ENCODE data around the gene PTPRN2.

PTPRN2 gene

DNA sequence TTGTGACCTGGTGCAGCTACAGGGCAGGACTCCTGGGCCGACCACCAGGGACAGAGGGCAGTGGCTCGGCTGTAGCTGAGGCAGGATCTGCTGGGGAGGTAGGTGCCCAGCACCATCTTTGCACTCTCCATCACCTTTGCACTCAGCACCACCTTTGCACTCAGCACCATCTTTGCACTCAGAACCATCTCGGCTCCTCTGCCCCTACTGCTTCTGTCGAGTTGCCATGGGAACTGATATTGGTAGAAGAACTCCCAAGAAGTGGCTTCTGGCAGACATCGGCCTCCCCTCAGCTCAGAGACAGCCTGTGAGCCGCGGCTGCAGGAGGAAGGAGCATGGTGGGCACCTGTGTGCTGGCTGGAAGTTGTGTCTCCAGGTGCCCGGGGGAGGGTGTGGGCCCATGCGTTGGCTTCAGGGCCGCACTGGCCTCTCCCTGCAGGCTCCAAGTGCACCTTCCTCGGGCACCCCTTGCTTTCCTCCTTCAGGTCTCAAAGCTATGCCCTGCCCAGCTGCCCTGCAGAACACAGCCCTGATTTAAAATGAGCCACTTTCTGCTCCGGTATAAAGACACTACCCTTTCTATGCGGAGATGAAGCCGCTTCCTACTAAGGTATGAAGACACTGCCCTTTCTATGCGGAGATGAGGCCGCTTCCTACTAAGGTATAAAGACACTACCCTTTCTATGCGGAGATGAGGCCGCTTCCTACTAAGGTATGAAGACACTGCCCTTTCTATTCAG lies 514.5 kb downstream of the PTPRN2 start:
- DNase-seq = no peak

DNA sequence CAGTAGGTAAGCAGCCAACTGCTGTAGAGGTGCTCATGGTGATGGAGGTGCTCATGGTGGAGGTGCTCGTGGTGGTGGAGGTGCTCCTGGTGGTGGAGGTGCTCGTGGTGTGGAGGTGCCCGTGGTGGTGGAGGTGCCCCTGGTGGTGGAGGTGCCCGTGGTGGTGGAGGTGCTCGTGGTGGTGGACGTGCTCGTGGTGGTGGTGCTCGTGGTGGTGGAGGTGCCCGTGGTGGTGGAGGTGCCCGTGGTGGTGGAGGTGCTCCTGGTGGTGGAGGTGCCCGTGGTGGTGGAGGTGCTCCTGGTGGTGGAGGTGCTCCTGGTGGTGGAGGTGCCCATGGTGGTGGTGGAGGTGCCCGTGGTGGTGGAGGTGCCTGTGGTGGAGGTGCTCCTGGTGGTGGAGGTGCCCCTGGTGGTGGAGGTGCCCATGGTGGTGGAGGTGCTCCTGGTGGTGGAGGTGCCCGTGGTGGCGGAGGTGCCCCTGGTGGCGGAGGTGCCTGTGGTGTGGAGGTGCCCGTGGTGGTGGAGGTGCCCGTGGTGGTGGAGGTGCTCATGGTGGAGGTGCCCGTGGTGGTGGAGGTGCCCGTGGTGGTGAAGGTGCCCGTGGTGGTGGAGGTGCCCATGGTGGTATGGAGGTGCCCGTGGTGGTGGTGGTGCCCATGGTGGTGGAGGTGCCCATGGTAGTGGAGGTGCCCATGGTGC lies 517.3 kb downstream of the PTPRN2 start:
- no peak for DNase-seq

- DNase-seq = no peak
These were observed 518.8 kb downstream of the PTPRN2 start for GRCh38 chr7:158068853-158069252.

DNA sequence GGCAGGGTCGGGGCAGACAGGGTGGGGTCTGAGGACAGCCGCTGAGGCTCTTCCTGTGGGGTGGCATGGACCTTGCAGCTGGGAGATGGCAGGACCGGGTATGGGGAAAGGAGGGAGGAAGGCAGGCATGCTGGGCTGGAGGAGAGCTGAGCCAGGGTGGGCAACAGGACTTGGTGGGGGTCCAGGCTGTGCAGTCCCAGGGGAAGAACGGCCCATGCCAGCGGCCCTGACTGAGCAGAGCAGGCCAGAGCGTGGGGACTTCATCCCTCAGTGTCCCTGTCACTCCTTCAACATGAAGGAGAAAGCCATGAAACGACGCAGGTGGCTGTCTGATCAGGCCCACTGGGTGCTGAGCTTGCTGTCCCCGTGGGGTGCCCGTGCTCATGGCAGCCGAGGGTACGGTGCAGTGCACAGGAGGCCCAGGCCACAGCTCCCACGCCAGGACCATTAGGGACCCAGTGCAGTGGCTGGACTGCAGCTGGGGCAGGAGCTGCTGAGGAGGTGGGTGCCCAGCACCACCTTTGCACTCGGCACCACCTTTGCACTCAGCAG lies 519.6 kb downstream of the PTPRN2 start:
- no peak for DNase-seq

GRCh38 chr7:158067219-158067930 lies 520.2 kb downstream of the PTPRN2 start:
- DNase-seq = no peak

DNA sequence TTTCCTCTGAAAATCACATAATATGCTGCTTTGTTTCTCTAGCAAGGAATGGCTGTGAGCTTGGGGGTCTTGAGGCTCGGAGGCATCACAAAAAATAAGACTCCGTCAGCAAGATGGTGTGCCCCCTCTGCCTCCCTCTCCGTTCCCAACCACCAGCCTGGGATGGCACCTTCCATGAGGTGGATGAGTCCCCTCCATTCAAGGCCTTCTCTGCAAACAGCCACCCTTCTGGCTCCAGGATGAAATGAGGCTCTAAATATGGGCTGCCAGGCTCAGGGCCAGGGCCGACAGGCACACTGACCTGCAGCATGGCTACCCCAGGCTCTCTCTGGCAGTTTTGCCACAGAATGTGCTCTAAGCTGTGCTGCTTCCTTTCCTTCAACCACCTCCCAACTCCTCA lies 521.5 kb downstream of the PTPRN2 start:
- DNase-seq = no peak

GRCh38 chr7:158065340-158065739 lies 522.3 kb downstream of the PTPRN2 start:
- DNase-seq = no peak

DNA sequence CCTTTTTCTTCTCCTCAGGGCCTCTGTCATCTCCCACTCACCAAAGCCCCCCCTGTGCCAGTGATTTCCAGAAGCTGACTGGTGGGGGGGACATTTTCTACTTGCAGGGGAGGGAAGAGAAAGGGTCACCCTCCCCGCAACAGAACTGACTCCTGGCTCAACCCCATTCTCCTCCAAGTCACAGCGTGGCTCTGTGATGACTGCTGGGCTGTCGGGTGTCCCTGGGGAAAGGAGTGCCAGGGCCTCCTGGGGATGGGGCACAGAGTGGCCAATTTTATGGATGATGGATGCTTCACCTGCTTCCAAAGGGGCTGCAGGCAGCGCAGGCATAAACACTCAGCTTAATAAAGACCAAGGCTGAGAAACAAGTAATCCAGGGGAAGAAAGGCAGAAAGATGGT lies 523.0 kb downstream of the PTPRN2 start:
- no peak for DNase-seq

DNA sequence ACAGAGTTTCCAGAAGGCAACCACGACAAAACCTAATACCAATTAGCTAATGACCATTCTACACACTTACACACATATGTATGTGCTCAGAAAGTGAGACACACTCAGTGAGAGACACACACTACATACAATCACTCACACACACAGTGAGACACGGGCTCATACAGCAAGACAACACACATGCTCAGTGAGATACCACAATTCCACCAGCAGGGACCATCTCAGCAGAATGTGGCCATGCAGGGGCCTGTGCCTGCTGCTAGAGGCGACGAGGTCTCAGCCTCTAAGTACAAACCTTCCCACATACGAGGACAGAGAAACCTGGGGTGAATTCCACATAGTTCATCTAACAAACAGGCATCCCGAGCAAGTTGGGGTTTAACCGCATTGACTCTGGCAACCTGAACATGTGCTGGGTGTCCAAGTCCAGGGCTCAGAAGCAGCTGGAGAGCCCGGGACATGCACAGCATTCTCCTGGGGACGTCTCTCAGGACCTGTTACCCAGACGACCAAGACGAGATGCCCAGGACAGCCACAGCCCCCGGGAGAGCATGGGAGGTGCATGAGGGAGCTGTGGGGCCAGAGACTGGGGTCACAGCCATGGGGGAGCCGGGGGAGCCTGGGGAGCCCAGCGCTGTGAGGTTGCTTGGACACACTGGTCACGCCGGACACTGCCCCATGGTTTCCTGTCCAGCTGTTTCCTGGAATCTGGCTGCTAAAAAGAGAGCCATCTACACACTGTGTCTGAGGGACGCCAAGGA lies 523.6 kb downstream of the PTPRN2 start:
- DNase-seq = no peak

DNA sequence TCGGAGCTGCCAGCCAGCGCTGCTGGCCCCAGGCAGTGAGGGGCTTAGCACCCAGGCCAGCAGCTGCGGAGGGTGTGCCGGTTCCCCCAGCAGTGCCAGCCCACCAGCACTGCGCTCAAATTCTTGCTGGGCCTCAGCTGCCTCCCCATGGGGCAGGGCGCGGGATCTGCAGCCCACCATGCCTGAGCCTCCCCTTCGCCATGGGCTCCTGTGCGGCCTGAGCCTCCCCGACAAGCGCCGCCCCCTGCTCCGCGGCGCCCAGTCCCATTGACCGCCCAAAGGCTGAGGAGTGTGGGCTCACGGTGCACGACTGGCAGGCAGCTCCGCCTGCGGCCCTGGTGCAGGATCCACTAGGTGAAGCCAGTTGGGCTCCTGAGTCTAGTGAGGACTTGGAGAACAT lies 525.0 kb downstream of the PTPRN2 start:
- no peak for DNase-seq

DNA sequence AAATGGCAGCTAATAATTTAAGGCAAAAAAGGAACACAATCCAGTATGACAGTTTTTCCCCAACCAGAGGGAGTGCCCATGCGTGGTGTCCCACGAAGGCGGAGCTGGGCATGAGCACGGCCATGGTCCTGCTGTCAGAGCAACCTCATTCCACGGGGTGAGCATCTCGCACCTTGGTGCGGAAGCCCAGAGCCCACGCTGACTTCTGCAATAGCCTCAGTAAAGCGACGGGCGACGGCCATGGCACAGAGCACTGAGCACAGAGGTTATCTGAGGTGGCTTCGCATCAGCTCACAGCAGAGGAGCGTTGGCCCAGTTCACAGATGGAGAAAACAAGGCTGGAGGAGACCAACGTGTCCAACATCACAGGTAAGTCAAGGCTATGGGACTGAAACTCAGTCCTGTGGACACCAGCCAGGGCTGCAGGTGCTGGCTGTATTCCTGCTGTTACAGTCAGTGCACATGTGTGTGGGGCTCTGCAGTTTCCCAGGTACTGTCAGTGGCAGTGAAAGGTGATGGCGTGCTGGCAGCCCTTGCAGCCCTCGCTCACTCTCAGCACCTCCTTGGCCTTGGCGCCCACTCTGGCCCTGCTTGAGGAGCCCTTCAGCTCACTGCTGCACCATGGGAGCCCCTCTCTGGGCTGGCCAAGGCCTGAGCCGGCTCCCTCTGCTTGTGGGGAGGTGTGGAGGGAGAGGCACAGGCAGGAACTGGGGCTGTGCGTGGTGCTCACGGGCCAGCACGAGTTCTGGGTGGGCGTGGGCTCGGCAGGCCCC lies 525.6 kb downstream of the PTPRN2 start:
- DNase-seq = no peak

GRCh38 chr7:158061026-158061630 lies 526.5 kb downstream of the PTPRN2 start:
- no peak for DNase-seq

DNA sequence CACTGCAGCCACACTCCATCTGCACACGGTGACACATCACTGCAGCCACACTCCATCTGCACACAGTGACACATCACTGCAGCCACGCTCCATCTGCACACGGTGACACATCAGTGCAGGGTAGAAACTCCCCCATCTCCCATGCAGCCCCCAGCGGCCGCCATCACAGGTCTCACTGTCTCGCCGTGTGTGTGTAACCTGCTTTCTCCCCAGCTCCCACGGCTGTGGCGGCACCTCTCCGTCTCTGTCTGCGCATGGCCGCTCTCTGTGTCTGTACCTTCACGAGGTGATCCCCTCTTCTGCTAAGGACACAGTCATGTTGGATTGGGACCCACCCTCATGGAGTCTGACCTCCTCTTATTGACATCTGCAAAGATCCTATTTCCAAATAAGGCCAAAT lies 527.4 kb downstream of the PTPRN2 start:
- no peak for DNase-seq

DNA sequence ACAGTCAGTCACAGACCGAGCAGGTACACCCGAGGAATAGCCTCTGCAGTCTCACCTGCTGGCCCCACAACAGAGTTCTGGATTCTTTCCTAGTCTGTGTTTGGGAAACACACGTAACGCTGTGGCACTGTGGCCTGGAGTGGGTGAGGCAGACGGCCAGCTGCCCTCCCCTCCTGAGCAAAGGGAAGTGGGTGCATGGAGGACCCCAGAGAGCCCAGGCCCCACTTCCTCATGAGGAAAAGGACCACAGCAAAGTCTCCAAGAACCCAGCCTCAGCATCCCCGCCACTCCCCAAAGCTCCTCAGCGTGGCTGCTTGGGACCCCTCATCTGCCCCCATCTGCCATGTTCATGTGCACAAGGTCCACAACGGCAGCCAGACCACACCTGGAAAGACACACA lies 530.2 kb downstream of the PTPRN2 start:
- no peak for DNase-seq

DNA sequence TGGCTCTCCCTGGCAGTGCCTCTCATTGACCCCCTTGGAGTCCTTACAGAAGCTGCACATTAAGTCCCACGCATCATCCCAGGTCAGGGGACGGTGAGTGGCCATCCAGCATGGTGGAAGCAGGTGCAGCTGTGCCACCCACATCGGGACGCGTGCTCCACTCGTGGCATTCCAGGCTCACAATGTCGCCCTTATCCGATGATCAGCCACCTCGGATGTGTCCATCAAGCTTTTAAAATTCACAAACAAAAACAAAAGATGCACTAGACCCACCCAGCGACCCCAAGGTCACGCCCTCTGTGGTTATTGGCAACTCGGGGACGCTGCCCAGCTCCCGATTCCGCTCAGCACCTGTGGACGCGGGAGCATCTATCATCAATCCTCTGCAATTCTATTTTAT lies 530.9 kb downstream of the PTPRN2 start:
- DNase-seq = no peak

DNA sequence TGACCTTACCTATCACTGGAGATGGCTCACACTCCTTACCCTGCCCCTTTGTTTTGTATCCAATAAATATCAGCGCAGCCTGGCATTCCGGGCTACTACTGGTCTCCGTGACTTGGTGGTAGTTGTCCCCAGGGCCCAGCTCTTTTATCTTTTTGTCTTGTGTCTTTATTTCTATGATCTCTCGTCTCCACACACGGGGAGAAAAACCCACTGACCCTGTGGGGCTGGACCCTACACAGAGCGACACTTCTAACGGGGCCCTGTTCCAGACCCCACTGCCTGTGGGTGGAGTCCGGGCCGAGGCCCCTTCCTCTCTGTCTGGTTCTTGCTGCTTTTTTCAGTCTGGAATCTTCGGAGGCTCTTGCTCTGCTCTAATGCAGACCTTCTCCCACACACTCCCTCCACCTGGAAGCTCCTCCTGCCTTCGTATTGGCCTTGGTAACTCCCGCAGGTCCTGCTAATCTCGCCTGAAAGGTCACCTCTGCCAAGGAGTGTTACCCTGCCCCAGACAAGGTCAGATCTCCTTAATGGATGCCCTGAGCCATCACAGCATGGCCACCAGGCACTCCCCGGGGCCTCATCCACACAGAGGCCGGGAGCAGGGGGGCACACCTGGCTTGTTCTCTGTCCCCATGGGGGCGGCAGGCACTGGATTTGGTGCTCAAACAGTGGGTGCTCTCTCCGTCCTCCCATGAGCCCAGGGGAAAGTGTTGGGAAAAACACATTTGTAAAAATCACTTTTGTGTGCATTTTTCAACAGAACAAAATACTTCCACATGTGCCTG lies 531.7 kb downstream of the PTPRN2 start:
- DNase-seq = no peak

GRCh38 chr7:158054611-158055010 lies 533.0 kb downstream of the PTPRN2 start:
- no peak for DNase-seq

DNA sequence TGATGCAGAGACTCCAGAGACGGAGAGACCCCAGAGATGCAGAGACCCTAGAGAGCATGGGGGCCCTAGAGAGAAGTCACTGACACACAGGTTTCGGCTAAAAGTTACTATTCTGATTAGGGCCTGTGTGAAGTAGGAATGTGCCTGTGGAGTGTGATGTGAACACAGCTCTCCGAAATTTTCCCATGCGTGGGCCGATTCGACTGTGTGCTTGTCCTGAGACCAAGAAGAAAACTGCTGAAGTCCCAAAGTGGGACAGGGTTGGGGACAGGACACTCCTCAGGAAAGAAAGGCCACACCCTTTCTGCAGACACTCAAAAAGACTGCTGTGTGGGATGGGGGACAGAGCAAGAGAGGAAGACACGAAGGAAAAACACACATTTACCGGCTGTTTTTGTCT lies 533.5 kb downstream of the PTPRN2 start:
- DNase-seq = no peak

DNA sequence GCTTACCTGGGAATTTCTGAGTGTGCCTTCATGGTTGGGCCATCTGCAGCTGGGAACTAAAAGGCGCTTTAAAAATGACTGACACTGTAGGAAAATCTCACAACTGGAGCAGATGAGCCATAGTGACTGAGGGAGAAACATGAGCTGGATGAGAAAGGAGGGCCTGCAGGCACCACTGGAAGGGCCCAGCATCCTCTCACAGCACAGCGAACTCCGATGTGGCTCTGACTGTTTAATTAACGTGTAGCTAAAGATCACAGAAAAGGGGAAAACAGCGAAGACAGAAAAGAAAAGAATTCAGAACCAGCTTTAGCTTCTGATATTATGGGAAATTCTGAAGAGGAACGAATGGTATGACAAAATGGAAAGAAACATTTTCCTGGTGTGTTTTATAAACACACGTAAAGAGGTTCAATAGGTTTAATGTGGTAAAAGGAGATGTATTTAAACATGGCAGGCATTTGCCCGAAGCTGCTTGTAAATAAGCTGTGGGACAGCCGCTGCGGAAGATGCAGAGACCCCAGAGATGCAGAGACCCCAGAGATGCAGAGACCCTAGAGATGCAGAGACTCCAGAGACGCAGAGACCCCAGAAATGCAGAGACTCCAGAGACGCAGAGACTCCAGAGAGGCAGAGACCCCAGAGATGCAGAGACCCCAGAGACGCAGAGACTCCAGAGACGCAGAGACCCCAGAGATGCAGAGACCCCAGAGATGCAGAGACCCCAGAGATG lies 534.3 kb downstream of the PTPRN2 start:
- DNase-seq = no peak

- no peak for DNase-seq
These were observed 535.1 kb downstream of the PTPRN2 start for GRCh38 chr7:158052381-158053060.
